ENCODE measurements around the gene AANAT.

DNA sequence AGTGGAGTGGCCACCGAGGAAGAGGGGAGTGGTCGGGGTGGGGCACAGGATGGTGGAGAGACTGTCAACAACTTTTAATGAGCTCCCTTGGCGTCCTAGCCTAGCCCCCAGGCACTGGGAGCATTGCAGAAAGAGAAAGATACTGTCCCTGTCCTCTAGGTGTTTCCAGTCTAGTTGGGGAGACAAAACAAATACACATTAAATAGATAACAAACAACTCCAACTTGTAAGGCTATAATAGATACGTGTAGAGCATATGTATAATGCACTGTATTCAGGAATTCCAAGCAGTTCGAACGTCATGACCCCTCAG, 14.0 kb upstream of the AANAT start:
- TF ChIP-seq, protein P1, sequence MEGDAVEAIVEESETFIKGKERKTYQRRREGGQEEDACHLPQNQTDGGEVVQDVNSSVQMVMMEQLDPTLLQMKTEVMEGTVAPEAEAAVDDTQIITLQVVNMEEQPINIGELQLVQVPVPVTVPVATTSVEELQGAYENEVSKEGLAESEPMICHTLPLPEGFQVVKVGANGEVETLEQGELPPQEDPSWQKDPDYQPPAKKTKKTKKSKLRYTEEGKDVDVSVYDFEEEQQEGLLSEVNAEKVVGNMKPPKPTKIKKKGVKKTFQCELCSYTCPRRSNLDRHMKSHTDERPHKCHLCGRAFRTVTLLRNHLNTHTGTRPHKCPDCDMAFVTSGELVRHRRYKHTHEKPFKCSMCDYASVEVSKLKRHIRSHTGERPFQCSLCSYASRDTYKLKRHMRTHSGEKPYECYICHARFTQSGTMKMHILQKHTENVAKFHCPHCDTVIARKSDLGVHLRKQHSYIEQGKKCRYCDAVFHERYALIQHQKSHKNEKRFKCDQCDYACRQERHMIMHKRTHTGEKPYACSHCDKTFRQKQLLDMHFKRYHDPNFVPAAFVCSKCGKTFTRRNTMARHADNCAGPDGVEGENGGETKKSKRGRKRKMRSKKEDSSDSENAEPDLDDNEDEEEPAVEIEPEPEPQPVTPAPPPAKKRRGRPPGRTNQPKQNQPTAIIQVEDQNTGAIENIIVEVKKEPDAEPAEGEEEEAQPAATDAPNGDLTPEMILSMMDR (IDR thresholded peaks at IDR 0.05): no peak
- no peak for TF ChIP-seq POLR2A (IDR thresholded peaks at IDR 0.05)
- no peak for TF ChIP-seq EP300 (IDR thresholded peaks at IDR 0.05; ENCODE audit: low read depth)

All from transverse colon (tissue), 3 donors.